HG03039 (cell line): Measurements from ENCODE around the gene OR10J5.
"Not testable (repeated sequence)": the region's sequence is repeated elsewhere in the genome, so short reads cannot be mapped to it uniquely, and the experiment has no call there.

Source experiments
- ATAC-seq: cut with Tn5 transposase; IDR thresholded peaks from one replicate; pipeline ENCODE4 v1.9.1; 2021; ENCODE audit warnings: mild to moderate bottlenecking, moderate library complexity; ENCODE audit not compliant: unreplicated experiment

Gene OR10J5

DNA sequence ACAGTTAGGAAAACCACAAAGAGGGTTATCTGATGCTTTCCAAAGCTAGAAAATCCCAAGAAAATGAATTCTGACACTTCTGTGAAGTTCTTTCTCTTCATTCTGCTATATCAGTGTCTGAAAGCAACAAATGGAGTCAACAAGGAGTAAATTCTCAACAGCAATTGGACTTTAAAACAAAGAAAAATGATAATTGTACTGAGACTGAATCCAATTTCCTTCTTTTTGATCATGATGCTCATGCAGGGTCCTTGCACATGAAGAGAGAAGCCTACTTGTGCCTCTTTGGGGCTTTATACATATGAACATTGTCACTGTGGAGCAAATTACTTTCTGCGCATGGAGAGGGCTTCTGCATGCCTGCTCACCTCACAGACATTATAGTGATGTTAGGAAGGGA, at the start of gene OR10J5:
Gene OR10J5 (minus strand): TSS at position 101 of the 400 bp plus-strand sequence. CDS start 0 bp downstream, at position 101.
- no peak for ATAC-seq

GRCh38 chr1:159584536-159584935, 48.7 kb upstream of the OR10J5 start:
- ATAC-seq: no peak

- no peak for ATAC-seq
Observed at GRCh38 chr1:159581422-159581821, 45.6 kb upstream of the OR10J5 start.

DNA sequence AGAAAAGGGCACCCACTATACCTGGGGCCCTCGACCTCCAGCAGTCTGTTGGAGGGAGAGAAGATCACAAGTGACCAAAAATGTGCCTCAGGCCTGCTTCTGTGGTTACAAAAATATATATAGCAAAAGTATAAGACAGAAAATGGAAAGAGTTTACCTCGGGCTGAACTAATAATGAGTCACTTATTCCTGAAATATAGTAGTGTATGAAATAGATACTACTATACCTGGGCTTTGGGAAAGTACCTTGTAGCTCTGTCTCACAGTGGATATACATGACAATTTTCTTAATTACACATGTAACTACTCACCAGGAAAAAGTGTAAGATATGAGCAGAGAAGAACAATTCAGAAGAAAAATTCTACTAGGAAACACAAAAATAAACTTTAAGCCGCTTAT, 44.5 kb upstream of the OR10J5 start:
- no peak for ATAC-seq

DNA sequence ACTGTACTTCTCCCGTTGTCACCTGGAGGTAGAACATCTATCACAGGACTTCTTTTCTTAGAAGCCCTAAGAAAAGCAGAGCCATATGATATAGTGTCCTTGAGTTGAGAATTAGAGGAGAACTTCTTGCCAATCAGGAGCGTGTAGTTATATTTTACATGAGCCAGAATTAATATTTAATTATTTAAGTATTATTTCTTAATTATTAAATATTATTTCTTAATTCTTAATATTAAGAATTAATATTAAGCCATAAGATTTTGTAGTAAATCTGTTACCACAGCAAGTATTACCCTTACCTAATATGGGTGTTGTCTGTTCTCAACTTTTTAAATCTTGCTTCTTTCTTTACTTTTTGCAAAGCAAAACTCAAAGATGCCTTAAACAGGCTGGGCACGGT, 41.6 kb upstream of the OR10J5 start:
- no peak for ATAC-seq

GRCh38 chr1:159562680-159563079, 26.9 kb upstream of the OR10J5 start:
- ATAC-seq: no peak

DNA sequence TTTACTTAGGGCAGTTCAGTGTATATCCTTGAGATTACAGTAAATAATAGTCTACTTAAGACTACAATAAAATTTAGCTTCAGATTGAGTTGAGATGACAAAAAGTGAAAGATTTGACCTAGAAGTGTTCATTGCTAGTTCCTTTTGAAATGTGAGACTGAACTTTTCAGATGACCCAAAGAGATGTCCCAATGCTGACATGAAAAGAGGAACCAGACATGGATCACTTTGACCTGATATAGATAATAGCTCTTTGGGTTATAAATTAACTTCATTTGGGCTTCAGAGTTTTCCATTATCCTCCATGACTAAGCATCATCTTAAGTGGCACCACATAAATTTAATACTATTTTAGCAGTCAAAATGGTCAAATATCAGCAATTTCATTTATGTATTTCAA, 25.7 kb upstream of the OR10J5 start:
- no peak for ATAC-seq

DNA sequence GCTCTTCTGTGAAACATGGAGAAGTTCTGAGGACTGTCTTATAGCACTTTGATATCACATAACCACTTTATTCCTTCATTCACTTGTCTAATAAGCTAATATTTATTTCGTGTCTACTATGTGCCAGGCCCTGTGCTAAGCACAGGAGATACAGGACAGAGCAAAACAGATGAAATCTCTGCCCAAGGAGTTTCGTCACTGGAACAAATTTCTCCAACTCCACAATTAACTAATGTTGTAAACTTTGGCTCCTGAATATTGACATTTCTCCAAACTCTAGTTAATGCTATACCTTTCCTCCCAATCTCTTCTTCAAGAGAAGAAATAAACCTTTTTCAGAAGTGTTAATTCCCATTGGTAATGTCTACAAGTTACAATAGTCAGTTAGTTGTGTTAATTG, 24.8 kb upstream of the OR10J5 start:
- no peak for ATAC-seq

- no peak for ATAC-seq
Observed at GRCh38 chr1:159556931-159557369, 21.1 kb upstream of the OR10J5 start.

GRCh38 chr1:159554696-159555095, 18.9 kb upstream of the OR10J5 start:
- ATAC-seq: no peak

DNA sequence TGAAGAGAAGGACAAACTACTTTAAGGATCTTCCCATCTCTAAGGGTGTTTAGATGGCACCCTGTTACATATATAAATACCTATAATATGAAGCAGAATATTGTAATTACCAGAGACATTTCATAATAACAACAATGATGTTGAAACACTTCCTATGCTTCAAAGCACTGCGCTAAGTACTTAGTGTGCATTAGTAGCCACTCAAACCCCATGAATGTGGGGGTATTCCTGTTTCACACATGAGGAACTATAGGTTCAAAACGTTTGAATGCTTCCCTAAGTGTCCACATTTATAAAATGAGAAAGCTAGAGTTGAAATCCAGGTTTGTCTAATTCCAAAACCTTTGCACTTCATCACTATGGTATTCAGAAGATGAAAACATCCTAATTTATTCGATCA, 18.5 kb upstream of the OR10J5 start:
- ATAC-seq: no peak

GRCh38 chr1:159548126-159548525, 12.3 kb upstream of the OR10J5 start:
- no peak for ATAC-seq

GRCh38 chr1:159532922-159533321, 2.9 kb downstream of the OR10J5 start:
- ATAC-seq: no peak

GRCh38 chr1:159524792-159525191, 11.0 kb downstream of the OR10J5 start:
- not testable (repeated sequence) for ATAC-seq

GRCh38 chr1:159510229-159510541, 25.6 kb downstream of the OR10J5 start:
- no peak for ATAC-seq

DNA sequence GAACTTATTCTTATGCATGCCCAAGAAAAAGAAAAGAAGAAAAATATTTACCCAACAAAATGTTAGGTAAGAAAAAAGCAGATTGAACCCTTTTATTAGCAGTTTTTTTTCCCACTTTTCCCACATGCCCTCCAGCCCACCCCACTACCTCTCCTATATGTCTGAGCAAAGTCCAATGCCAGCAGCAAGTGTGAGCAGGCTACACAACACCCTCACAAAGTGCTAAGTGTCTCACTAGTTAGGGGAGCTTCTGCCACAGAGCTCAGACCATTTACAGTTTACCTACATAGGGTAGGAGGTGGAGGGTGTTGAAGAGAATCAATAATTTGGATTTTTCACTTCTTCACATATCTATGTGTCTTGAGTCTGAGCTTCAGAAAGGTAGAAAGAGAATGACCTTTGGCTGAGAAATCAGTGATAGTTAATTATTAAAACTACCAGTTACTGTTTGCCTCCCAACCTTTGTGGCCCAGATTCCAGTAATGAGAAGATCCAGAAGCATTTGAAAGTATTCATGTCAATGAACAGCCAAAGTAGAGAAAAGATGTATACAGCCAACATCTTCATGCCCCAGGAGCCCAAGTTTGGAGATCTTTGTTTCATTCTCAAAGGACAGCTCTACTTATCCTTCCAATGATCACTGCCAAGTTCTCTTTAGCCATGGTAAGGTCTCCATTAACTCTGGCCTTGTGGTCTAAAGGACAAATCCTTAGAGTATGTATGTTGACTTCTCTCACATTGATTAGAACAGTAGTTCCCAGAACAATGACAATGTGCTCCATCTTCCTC, 26.2 kb downstream of the OR10J5 start:
- no peak for ATAC-seq

DNA sequence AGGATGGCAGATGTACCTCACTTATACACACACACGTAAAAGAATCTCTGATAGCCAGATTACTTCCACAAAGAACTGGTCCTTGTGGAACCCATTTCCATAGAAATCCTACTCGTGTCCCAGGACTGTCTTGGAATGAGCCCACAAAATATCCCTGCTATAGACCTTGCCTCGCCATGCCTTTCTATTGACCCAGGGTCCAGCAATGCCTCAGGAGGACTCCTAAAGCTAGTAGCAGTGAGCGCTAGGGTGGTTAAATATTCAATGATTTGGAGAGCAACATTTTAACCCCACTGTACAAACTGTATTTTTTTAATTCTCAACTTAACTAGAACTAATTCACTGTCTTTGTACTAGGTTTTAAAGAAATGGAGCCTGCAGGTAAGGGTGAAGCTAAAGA, 26.9 kb downstream of the OR10J5 start:
- ATAC-seq: no peak

DNA sequence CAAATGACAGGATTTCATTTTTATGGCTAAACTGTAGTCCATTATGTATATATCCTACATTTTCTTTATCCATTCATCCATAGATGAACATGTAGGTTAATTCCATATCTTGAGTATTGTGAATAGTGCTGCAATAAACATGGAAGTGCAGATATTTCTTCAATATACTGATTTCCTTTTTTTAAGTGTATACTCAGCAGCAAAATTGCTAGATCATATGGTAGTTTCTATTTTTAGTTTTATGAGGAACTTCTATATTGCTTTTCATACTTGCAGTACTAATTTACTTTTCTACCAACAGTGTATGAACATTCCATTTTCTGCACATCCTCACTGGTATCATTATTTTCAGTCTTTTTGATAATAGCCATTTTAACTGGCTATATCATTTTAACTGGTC, 30.1 kb downstream of the OR10J5 start:
- ATAC-seq: no peak

DNA sequence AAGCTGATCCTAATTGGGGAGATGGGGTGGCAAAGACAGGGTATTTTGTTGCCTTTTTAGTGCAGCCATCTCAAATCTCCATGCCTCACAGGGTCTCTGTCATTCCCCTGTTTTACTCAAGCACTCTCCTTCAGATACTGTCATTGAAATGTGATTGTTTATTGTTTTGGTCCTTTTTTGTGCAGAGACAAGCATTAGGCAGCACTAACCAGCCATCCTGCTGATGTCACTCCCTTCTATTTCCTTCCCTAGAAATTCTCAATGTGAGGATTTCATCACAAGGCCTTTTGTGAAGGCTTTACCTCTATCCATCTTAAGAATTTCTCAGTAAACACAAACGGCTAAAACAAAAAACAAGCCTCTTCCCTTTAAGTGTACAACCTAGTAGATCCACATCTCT, 34.7 kb downstream of the OR10J5 start:
- no peak for ATAC-seq

DNA sequence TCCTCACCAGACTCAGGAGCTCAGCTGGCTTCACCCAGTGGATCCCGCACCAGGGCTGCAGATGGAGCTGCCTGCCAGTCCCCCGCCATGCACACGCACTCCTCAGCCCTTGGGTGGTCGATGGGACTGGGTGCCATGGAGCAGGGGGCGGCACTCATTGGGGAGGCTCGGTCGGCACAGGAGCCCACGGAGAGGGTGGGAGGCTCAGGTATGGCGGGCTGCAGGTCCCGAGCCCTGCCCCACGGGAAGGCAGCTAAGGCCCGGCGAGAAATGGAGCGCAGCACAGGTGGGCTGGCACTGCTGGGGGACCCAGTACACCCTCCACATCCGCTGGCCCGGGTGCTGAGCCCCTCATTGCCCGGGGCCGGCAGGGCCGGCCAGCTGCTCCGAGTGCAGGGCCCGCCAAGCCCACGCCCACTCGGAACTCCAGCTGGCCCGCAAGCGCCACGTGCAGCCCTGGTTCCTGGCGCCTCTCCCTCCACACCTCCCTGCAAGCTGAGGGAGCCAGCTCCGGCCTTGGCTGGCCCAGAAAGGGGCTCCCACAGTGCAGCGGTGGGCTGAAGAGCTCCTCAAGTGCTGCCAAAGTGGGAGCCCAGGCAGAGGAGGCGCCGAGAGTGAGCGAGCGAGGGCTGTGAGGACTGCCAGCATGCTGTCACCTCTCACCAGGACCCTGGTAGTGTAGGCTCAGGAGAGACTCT, 41.1 kb downstream of the OR10J5 start:
- not testable (repeated sequence) for ATAC-seq

- ATAC-seq: no peak
Observed at GRCh38 chr1:159493354-159493753, 42.5 kb downstream of the OR10J5 start.

- ATAC-seq: no peak
Observed at GRCh38 chr1:159492575-159493323, 43.1 kb downstream of the OR10J5 start.
